ENCODE results near the gene PRPF8.
"Not testable (repeated sequence)": the region's sequence is repeated elsewhere in the genome, so short reads cannot be mapped to it uniquely, and the experiment has no call there.

The PRPF8 gene

DNA sequence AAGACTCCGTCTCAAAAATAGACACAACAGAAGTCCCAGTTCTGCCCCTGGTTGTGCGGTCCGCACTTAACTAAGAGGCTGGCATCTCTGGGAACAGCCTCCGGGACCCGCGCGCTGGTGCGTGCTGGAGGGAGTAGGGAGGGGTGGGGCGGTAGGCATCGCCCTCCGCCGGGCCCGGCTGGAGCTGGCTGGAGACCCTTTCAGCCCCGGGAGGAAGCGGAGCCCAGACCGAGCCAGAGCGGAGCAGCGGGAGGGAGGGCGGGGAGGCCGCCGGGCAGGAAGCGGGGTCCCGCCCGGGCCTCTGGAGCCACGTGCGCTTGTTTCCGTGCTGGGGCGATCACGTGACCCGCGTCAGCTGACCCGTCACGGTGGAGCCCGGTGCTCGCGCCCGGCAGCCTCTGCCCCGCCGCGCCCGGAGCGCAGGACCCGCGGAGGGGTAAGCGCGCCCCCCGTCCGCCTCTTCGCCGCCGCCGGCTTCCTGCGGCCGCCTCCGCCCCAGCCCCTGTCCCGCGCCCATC is 39.7 kb upstream of the PRPF8 start, which contains the start of gene WDR81:
WDR81 (plus strand) TSS at position 354 of the 518 bp plus-strand sequence. CDS start 256 bp downstream, outside the sequence.
- peak within 1 kb of the TSS; percentile 63 for H3K4me3 ChIP-seq (ENCODE audit: low read length)
- TF ChIP-seq, protein P1, sequence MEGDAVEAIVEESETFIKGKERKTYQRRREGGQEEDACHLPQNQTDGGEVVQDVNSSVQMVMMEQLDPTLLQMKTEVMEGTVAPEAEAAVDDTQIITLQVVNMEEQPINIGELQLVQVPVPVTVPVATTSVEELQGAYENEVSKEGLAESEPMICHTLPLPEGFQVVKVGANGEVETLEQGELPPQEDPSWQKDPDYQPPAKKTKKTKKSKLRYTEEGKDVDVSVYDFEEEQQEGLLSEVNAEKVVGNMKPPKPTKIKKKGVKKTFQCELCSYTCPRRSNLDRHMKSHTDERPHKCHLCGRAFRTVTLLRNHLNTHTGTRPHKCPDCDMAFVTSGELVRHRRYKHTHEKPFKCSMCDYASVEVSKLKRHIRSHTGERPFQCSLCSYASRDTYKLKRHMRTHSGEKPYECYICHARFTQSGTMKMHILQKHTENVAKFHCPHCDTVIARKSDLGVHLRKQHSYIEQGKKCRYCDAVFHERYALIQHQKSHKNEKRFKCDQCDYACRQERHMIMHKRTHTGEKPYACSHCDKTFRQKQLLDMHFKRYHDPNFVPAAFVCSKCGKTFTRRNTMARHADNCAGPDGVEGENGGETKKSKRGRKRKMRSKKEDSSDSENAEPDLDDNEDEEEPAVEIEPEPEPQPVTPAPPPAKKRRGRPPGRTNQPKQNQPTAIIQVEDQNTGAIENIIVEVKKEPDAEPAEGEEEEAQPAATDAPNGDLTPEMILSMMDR (conservative IDR thresholded peaks at IDR 0.05; ENCODE audit: low read length), result no peak
- DNase-seq (ENCODE audit: low read depth), result peak; percentile 82

DNA sequence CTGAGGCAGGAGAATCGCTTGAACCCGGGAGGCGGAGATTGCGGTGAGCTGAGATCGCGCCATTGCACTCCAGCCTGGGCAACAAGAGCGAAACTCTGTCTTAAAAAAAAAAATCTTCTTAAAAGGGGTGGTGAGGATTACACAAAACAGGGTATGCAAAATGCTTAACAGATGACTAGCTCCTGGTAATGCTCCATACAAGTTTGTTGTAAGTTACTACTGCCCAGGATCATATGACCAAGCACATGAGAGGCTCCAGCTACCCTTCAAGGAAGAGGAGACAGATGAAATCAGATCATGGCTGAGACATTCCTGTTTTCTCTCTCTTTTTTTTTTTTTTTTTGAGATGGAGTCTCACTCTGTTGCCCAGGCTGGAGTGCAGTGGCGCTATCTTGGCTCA is 37.4 kb upstream of the PRPF8 start:
- not testable (repeated sequence) for H3K4me3 ChIP-seq (ENCODE audit: low read length)
- peak; percentile 96 for DNase-seq (ENCODE audit: low read depth)

DNA sequence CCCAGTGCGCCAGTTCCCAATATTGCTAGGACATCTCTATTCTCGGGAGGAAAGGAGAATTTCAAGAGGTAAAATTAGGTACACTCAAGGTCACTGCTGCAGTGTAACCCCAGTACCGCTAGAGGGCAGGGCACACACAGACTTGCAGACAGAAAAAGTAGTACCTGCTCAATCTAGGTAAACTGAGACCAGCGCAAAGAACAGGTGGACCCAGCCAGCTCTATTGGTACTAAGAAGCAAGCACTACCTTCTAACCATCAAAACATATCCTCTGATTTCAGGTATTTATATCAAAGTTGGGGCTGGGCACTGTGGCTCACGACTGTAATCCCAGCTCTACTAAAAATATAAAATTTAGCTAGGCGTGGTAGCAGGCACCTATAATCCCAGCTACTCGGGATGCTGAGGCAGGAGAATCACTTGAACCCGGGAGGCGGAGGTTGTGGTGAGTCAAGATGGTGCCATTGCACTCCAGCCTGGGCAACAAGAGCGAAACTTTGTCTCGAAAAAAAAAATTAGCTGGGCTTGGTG is 36.3 kb upstream of the PRPF8 start:
- peak; percentile 45 for DNase-seq (ENCODE audit: low read depth)
- TF ChIP-seq, protein P1 (conservative IDR thresholded peaks at IDR 0.05; ENCODE audit: low read length), result peak; percentile 99
- no peak overlapping the region for H3K4me3 ChIP-seq (ENCODE audit: low read length)

DNA sequence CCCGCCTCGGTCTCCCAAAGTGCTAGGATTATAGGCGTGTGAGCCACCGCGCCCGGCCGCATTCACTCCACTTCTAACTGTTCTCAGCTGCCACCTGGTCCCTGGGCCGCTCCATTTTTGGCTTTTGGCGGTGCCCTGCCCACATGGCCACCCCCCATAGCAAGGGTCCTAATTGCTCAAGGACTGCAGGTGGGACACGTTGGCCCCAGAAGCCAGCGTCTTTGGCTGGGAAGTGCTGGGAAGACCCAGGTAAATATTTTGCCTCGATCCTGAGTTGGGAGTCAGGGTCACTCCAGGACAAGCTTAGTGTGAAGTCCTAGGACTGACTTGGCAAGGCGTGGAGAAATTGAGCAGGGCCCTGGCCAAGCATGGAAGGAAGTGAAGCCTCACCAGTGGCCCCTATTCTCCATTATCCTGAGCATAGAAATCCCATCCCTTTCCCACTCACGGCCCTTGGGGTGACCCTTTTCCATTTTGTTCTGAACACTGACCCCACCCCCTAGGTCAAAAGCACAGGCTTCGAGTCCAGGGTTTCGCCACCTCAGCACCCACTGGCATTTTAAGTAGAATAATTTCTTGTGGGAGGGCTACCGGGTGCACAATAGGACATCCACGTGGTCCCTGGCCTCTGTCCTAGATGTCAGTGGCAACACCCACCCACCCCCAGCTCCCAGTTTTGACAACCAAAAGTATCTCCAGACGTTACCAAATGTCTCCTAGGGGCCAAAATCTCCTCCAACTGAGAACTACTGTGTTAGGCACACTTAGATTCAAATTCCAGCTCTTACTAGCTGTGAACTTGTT is 33.9 kb upstream of the PRPF8 start:
- TF ChIP-seq, protein P1 (conservative IDR thresholded peaks at IDR 0.05; ENCODE audit: low read length), result no peak
- no peak overlapping the region for H3K4me3 ChIP-seq (ENCODE audit: low read length)
- no peak for DNase-seq (ENCODE audit: low read depth)

DNA sequence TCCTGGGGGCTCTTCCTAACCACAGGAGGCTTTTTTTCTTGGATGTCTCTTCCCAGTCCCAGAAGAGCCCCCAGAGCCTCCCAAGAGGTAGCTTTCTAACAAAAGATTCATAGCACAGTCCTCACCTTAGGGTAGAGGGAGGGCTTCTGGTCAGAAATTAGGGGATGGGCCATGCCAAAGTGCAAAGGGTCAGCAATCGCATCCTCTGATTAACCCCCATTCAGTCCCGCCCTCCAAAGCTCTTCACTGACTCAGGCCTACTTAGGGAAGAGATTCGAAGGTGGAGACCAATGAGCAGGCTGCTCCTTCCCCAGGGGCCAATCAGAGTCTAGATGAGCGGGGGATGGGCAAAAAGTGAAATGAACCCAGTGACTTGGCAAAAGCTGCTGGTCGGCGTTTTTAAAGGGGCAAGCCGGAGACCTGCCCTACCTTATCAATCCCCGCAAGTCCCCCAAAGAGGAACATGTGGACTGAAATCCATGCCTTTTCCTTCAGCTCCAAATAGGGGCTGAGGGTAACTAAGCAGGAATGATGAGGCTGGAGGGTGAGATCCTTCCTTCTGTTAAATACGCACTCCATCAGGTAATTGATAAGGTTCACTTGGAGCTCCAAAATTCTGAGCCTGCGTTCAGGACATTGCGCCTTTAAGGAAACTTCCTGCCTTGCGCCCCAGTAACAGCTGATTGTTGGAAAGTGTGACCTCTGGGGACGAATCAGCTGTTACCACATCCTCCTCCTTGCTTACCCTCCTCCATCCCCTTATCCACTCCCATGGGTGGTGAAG is 32.4 kb upstream of the PRPF8 start:
- DNase-seq (ENCODE audit: low read depth), result peak; percentile 99
- peak overlapping the region; percentile 92 for H3K4me3 ChIP-seq (ENCODE audit: low read length)
- TF ChIP-seq, protein P1 (conservative IDR thresholded peaks at IDR 0.05; ENCODE audit: low read length), result no peak

DNA sequence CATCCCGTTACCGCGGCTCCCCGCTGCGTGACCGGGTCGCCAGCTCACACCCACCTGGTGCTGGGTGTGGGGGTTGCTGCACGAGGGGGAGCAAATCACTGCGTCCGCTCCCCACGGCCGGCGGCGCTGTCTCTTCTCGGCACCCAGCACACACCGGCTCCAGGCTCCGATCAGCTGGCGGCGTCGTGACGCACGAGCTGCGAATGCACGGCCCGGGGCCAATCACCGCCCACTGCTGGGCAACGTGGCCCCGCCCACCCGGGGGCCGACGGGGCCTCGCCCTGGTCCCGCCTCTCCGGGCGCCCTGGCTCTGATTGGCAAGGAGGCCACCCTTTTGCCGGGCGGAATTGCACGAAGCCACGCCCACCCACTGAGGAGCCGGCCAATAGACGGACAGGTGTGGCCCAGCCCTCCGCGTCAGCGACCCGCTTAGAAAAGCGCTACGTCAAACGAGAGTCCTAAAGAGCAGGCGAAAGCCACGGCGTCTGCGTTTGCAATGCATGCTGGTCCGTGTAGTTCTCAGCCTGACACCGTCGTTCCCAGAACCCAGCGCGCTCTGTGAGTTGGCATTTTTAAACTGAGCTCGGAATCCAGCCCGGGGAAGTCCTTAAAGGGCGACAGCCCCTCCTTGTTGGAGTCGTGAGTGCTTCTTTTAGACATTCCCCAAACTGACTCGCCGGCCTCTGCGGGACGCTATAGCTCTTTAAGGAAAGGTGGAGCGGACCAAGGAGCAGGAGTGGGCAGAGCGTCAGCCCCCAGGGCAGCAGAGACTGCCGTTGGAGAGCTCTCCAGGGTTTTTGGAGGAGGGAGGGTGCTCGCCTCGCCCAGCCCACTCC is 31.6 kb upstream of the PRPF8 start:
- TF ChIP-seq, protein P1 (conservative IDR thresholded peaks at IDR 0.05; ENCODE audit: low read length), result peak; percentile 30; the same call in 1 of the 2 replicates
- DNase-seq (ENCODE audit: low read depth), result peak; percentile 100
- H3K4me3 ChIP-seq (ENCODE audit: low read length), result peak overlapping the region; percentile 94

DNA sequence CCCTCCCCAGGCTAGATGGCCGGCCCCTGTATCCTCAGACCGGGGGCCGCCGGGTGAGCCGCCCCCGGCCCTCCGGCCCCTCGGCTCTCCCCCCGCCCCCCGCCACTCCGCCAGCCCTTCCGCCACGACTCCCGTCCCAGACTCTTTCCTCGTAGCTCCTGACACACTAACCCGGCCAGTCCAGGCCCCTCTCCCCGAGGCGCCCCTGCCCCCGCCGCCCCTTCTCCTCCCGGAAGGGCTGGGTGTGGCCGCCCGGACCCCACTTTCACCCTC is 31.1 kb upstream of the PRPF8 start:
- peak overlapping the region; percentile 94 for H3K4me3 ChIP-seq (ENCODE audit: low read length)
- TF ChIP-seq, protein P1 (conservative IDR thresholded peaks at IDR 0.05; ENCODE audit: low read length), result no peak
- no peak for DNase-seq (ENCODE audit: low read depth)
